ENCODE measurements around the gene ALDH3A2. TPM values are rescaled to one million over a fixed set of nuclear protein-coding genes. Genes with fewer than 3 reads are reported as not detected.

Gene ALDH3A2
- 119 and 159 TPM in 2 replicates for total RNA-seq (2014; rRNA removed; shearing (Covaris generic))

GRCh38 chr17:19648475-19649273, at the start of gene ALDH3A2:
TSS of gene ALDH3A2 (plus strand) at chr17:19648751. CDS start at chr17:19648972, 221 bp downstream.
- Histone ChIP-seq H3K36me3 (replicated peaks; ENCODE audit: control insufficient read depth, insufficient read depth, low read length) (peaks cover 2% of the 10 kb centered on the region; the same call in 1 of the 2 replicates), H3K4me3 (ENCODE audit: insufficient read depth, low read depth, low read length) (peak within 1 kb of the TSS; percentile 85), H3K27me3 (ENCODE audit: control insufficient read depth, insufficient read depth, low read length) (no peaks in the 10 kb centered on the region)
- peak; percentile 97 for DNase-seq

GRCh38 chr17:19610311-19610710, 38.2 kb upstream of the ALDH3A2 start:
- H3K27me3 ChIP-seq (ENCODE audit: control insufficient read depth, insufficient read depth, low read length): no peaks in the 10 kb centered on the region
- no peaks in the 10 kb centered on the region for H3K36me3 ChIP-seq (replicated peaks; ENCODE audit: control insufficient read depth, insufficient read depth, low read length)
- H3K4me3 ChIP-seq (ENCODE audit: insufficient read depth, low read depth, low read length): no peak overlapping the region
- DNase-seq: no peak

- no peak for DNase-seq
- Histone ChIP-seq H3K36me3 (replicated peaks; ENCODE audit: control insufficient read depth, insufficient read depth, low read length) (no peaks in the 10 kb centered on the region), H3K27me3 (ENCODE audit: control insufficient read depth, insufficient read depth, low read length) (no peaks in the 10 kb centered on the region), H3K4me3 (ENCODE audit: insufficient read depth, low read depth, low read length) (no peak overlapping the region)
These were observed 37.7 kb upstream of the ALDH3A2 start for GRCh38 chr17:19610879-19611278.

GRCh38 chr17:19613979-19614378, 34.6 kb upstream of the ALDH3A2 start:
- Histone ChIP-seq H3K4me3 (ENCODE audit: insufficient read depth, low read depth, low read length) (no peak overlapping the region), H3K36me3 (replicated peaks; ENCODE audit: control insufficient read depth, insufficient read depth, low read length) (no peaks in the 10 kb centered on the region), H3K27me3 (ENCODE audit: control insufficient read depth, insufficient read depth, low read length) (no peaks in the 10 kb centered on the region)
- no peak for DNase-seq

- no peaks in the 10 kb centered on the region for H3K36me3 ChIP-seq (replicated peaks; ENCODE audit: control insufficient read depth, insufficient read depth, low read length)
- no peaks in the 10 kb centered on the region for H3K27me3 ChIP-seq (ENCODE audit: control insufficient read depth, insufficient read depth, low read length)
- DNase-seq: no peak
- no peak overlapping the region for H3K4me3 ChIP-seq (ENCODE audit: insufficient read depth, low read depth, low read length)
These were observed 33.7 kb upstream of the ALDH3A2 start for GRCh38 chr17:19614900-19615299.

- no peak for DNase-seq
- Histone ChIP-seq H3K36me3 (replicated peaks; ENCODE audit: control insufficient read depth, insufficient read depth, low read length) (no peaks in the 10 kb centered on the region), H3K27me3 (ENCODE audit: control insufficient read depth, insufficient read depth, low read length) (no peaks in the 10 kb centered on the region), H3K4me3 (ENCODE audit: insufficient read depth, low read depth, low read length) (no peak overlapping the region)
These were observed 30.5 kb upstream of the ALDH3A2 start for GRCh38 chr17:19618015-19618414.

- no peaks in the 10 kb centered on the region for H3K27me3 ChIP-seq (ENCODE audit: control insufficient read depth, insufficient read depth, low read length)
- no peaks in the 10 kb centered on the region for H3K36me3 ChIP-seq (replicated peaks; ENCODE audit: control insufficient read depth, insufficient read depth, low read length)
- no peak overlapping the region for H3K4me3 ChIP-seq (ENCODE audit: insufficient read depth, low read depth, low read length)
- DNase-seq: no peak
These were observed 28.7 kb upstream of the ALDH3A2 start for GRCh38 chr17:19619705-19620325.

GRCh38 chr17:19621697-19622096, 26.9 kb upstream of the ALDH3A2 start:
- H3K4me3 ChIP-seq (ENCODE audit: insufficient read depth, low read depth, low read length): no peak overlapping the region
- H3K36me3 ChIP-seq (replicated peaks; ENCODE audit: control insufficient read depth, insufficient read depth, low read length): no peaks in the 10 kb centered on the region
- H3K27me3 ChIP-seq (ENCODE audit: control insufficient read depth, insufficient read depth, low read length): no peaks in the 10 kb centered on the region
- no peak for DNase-seq

GRCh38 chr17:19626079-19626478, 22.5 kb upstream of the ALDH3A2 start:
- H3K36me3 ChIP-seq (replicated peaks; ENCODE audit: control insufficient read depth, insufficient read depth, low read length): no peaks in the 10 kb centered on the region
- no peak overlapping the region for H3K4me3 ChIP-seq (ENCODE audit: insufficient read depth, low read depth, low read length)
- H3K27me3 ChIP-seq (ENCODE audit: control insufficient read depth, insufficient read depth, low read length): no peaks in the 10 kb centered on the region
- no peak for DNase-seq

GRCh38 chr17:19629449-19629848, 19.1 kb upstream of the ALDH3A2 start:
- no peak for DNase-seq
- H3K4me3 ChIP-seq (ENCODE audit: insufficient read depth, low read depth, low read length): no peak overlapping the region
- H3K36me3 ChIP-seq (replicated peaks; ENCODE audit: control insufficient read depth, insufficient read depth, low read length): no peaks in the 10 kb centered on the region
- H3K27me3 ChIP-seq (ENCODE audit: control insufficient read depth, insufficient read depth, low read length): no peaks in the 10 kb centered on the region

GRCh38 chr17:19630035-19630434, 18.5 kb upstream of the ALDH3A2 start:
- no peak for DNase-seq
- no peak overlapping the region for H3K4me3 ChIP-seq (ENCODE audit: insufficient read depth, low read depth, low read length)
- no peaks in the 10 kb centered on the region for H3K36me3 ChIP-seq (replicated peaks; ENCODE audit: control insufficient read depth, insufficient read depth, low read length)
- no peaks in the 10 kb centered on the region for H3K27me3 ChIP-seq (ENCODE audit: control insufficient read depth, insufficient read depth, low read length)

GRCh38 chr17:19630661-19631060, 17.9 kb upstream of the ALDH3A2 start:
- Histone ChIP-seq H3K36me3 (replicated peaks; ENCODE audit: control insufficient read depth, insufficient read depth, low read length) (no peaks in the 10 kb centered on the region), H3K27me3 (ENCODE audit: control insufficient read depth, insufficient read depth, low read length) (no peaks in the 10 kb centered on the region), H3K4me3 (ENCODE audit: insufficient read depth, low read depth, low read length) (no peak overlapping the region)
- DNase-seq: no peak

- H3K27me3 ChIP-seq (ENCODE audit: control insufficient read depth, insufficient read depth, low read length): no peaks in the 10 kb centered on the region
- no peaks in the 10 kb centered on the region for H3K36me3 ChIP-seq (replicated peaks; ENCODE audit: control insufficient read depth, insufficient read depth, low read length)
- no peak for DNase-seq
- no peak overlapping the region for H3K4me3 ChIP-seq (ENCODE audit: insufficient read depth, low read depth, low read length)
These were observed 16.6 kb upstream of the ALDH3A2 start for GRCh38 chr17:19631905-19632304.

- DNase-seq: no peak
- H3K4me3 ChIP-seq (ENCODE audit: insufficient read depth, low read depth, low read length): no peak overlapping the region
- H3K36me3 ChIP-seq (replicated peaks; ENCODE audit: control insufficient read depth, insufficient read depth, low read length): no peaks in the 10 kb centered on the region
- no peaks in the 10 kb centered on the region for H3K27me3 ChIP-seq (ENCODE audit: control insufficient read depth, insufficient read depth, low read length)
These were observed 6.7 kb upstream of the ALDH3A2 start for GRCh38 chr17:19641687-19642372.

- Histone ChIP-seq H3K4me3 (ENCODE audit: insufficient read depth, low read depth, low read length) (no peak overlapping the region), H3K27me3 (ENCODE audit: control insufficient read depth, insufficient read depth, low read length) (no peaks in the 10 kb centered on the region), H3K36me3 (replicated peaks; ENCODE audit: control insufficient read depth, insufficient read depth, low read length) (no peaks in the 10 kb centered on the region)
- no peak for DNase-seq
These were observed 6.1 kb upstream of the ALDH3A2 start for GRCh38 chr17:19642373-19642893.

Data from H7 (cell line).